Activated naive CD4-positive, alpha-beta T cell treated with anti-CD3 and anti-CD28 coated beads for 36 hours (primary cell): ENCODE data around the gene TEX13B. TPM values are rescaled to one million over a fixed set of nuclear protein-coding genes. Genes with fewer than 3 reads are reported as not detected.

Experiments used
- CTCF ChIA-PET: fragments of 350-600 bp; sonication (Branson Sonifier 250); formaldehyde crosslinking; loops from one replicate; lab custom pipeline; 2021; ENCODE audit warnings: antibody characterized with exemption; lab: Charles Lee
- DNase-seq: peaks from one replicate; pipeline ENCODE4 v3.0.0-alpha.2; 2020
- H3K27ac Mint-ChIP-seq: one replicate; pipeline ENCODE4 v1.8.0; 2021; ENCODE audit warnings: mild to moderate bottlenecking, mixed read lengths
- H3K27me3 Mint-ChIP-seq: one replicate; pipeline ENCODE4 v1.8.0; 2021; ENCODE audit warnings: low read depth, mixed read lengths
- H3K36me3 Mint-ChIP-seq: one replicate; pipeline ENCODE4 v1.8.0; 2021; ENCODE audit warnings: low read depth, mixed read lengths
- H3K4me1 Mint-ChIP-seq: one replicate; pipeline ENCODE4 v1.8.0; 2021; ENCODE audit warnings: low read depth, mixed read lengths
- H3K4me3 Mint-ChIP-seq: one replicate; pipeline ENCODE4 v1.8.0; 2021; ENCODE audit warnings: mild to moderate bottlenecking, moderate library complexity, mixed read lengths
- H3K9me3 Mint-ChIP-seq: one replicate; pipeline ENCODE4 v1.8.0; 2021; ENCODE audit warnings: mixed read lengths
- intact Hi-C: fragments of 100-400 bp; cut with micrococcal nuclease; formaldehyde crosslinking; loops from one replicate; pipeline ENCODE4 v1.15.1; 2023
- total RNA-seq, 2 experiments: library from RNA; stranded (reverse); gene quantifications; one replicate each; pipeline ENCODE4 v1.2.3, GENCODE V29; 2021

Gene TEX13B
- total RNA-seq, 2 experiments from 2014 or later, result not detected

DNA sequence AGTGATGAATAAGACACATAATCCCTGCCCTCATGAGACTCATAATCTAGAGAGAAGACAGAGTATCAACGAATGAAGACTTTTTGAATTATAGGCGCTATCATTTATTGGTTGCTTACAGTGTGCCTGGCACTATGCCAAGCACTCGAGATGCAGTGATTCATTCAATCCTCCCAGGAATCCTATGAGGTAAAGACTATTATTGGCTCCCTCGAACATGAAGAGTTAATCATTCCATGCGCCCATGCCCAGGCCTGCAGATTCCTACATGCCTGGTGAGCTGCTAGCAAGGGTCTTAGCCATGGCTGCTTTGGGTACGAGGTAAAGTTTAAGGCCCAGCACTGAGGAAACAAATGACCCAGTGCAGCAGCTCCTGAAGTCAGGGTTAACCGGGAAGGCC is 47.0 kb downstream of the TEX13B start:
- Mint-ChIP-seq H3K27me3 (peaks cover 20% of the 10 kb centered on the region), H3K9me3 (no peaks in the 10 kb centered on the region), H3K4me1 (peaks cover 5% of the 10 kb centered on the region), H3K36me3 (no peaks in the 10 kb centered on the region), H3K4me3 (no peak overlapping the region), H3K27ac (no peak overlapping the region)
- intact Hi-C loops, result no loop called here
- CTCF ChIA-PET, result no interaction called here
- no peak for DNase-seq

DNA sequence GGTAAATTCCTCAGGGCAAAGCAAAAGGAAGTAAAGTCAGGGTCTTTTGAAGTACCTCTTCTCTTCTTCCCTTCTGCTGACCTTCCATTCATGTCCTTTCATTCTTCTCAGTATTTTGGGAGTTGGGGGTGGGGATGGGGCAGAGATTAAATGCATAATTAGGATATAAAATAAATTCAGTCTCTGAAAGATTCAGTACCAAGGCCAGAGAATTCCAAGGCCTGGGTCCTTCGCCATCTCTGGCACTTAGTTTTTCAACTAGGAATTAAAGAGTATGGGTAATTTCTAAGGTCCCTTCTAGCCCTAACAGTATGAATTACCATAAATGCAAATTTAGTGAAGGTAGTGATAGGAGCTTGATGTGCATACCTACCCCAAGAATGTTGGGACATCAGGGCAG is 47.9 kb downstream of the TEX13B start:
- Mint-ChIP-seq H3K4me1 (peaks cover 5% of the 10 kb centered on the region), H3K27me3 (peaks cover 15% of the 10 kb centered on the region), H3K4me3 (no peak overlapping the region), H3K27ac (no peak overlapping the region), H3K36me3 (no peaks in the 10 kb centered on the region), H3K9me3 (no peaks in the 10 kb centered on the region)
- DNase-seq, result no peak
- intact Hi-C loops, result no loop called here
- CTCF ChIA-PET, result no interaction called here

Other genes starting within 250 kb of the TEX13B start
- gene TSC22D3, start 206.6 kb downstream of the TEX13B start, total RNA-seq, result 10 to 100 TPM; 28.0 to 29.2 TPM
- gene NCBP2L, start 204.6 kb downstream of the TEX13B start, total RNA-seq, result not detected
- 10 to 100 TPM in 1 of 2 experiments, 1 to 10 TPM in 1; 8.6 to 10.5 TPM for gene MID2, start 156.5 kb downstream of the TEX13B start, total RNA-seq
- 1 to 10 TPM; 1.6 to 2.4 TPM for gene VSIG1, start 62.7 kb upstream of the TEX13B start, total RNA-seq
- 10 to 100 TPM; 54.6 to 58.8 TPM for gene PSMD10, start 109.2 kb upstream of the TEX13B start, total RNA-seq
- 1 to 10 TPM; 8.2 to 8.6 TPM for gene ATG4A, start 109.4 kb upstream of the TEX13B start, total RNA-seq